H9 (cell line): Measurements from ENCODE around the gene IL9. TPM values are rescaled to one million over a fixed set of nuclear protein-coding genes. Genes with fewer than 3 reads are reported as not detected.

Source experiments
- DNase-seq: peaks from one replicate; pipeline ENCODE4 v3.0.0-alpha.2; 2017
- H2AFZ ChIP-seq: one replicate; pipeline ENCODE4 v1.6.1; 2013; ENCODE audit warnings: mild to moderate bottlenecking, low read length, control low read depth, moderate library complexity
- H2AK5ac ChIP-seq: 2 replicates; pipeline ENCODE4 v1.6.1; 2013; ENCODE audit warnings: low read length, control low read depth, mixed read lengths; ENCODE audit not compliant: insufficient read length
- H2BK120ac ChIP-seq: one replicate; pipeline ENCODE4 v1.6.1; 2013; ENCODE audit warnings: low read depth, mild to moderate bottlenecking, low read length, control low read depth, inconsistent platforms; ENCODE audit not compliant: poor library complexity, severe bottlenecking
- H2BK12ac ChIP-seq: 2 replicates; pipeline ENCODE4 v1.6.1; 2013; ENCODE audit warnings: low read length, control low read depth, mixed read lengths, low read depth; ENCODE audit not compliant: insufficient read length
- H2BK15ac ChIP-seq: 2 replicates; pipeline ENCODE4 v1.6.1; 2013; ENCODE audit warnings: low read depth, low read length, control low read depth
- H2BK20ac ChIP-seq: one replicate; pipeline ENCODE4 v1.6.1; 2013; ENCODE audit warnings: low read depth, mild to moderate bottlenecking, low read length, control low read depth, inconsistent platforms; ENCODE audit not compliant: poor library complexity, severe bottlenecking
- H2BK5ac ChIP-seq: 2 replicates; pipeline ENCODE4 v1.6.1; 2013; ENCODE audit warnings: low read length, control low read depth, mixed read lengths; ENCODE audit not compliant: insufficient read length
- H3K14ac ChIP-seq: 2 replicates; pipeline ENCODE4 v1.6.1; 2013; ENCODE audit warnings: low read length, control low read depth; ENCODE audit not compliant: insufficient read depth
- H3K18ac ChIP-seq: 2 replicates; pipeline ENCODE4 v1.6.1; 2013; ENCODE audit warnings: low read depth, mild to moderate bottlenecking, mixed read lengths, low read length, control low read depth; ENCODE audit not compliant: insufficient read length
- H3K23ac ChIP-seq: 2 replicates; pipeline ENCODE4 v1.6.1; 2013; ENCODE audit warnings: low read length, control low read depth, mixed read lengths, low read depth; ENCODE audit not compliant: insufficient read length
- H3K23me2 ChIP-seq: 2 replicates; pipeline ENCODE4 v1.6.1; 2013; ENCODE audit warnings: low read depth, mild to moderate bottlenecking, mixed read lengths, low read length, control low read depth; ENCODE audit not compliant: insufficient read length, poor library complexity, severe bottlenecking
- H3K27ac ChIP-seq: 2 replicates; pipeline ENCODE4 v1.5.1; 2013; ENCODE audit warnings: low read length, control low read depth, mixed read lengths, low read depth; ENCODE audit not compliant: insufficient read length
- H3K27me3 ChIP-seq: 2 replicates; pipeline ENCODE4 v1.6.1; 2013; ENCODE audit warnings: low read length, control low read depth, inconsistent platforms; ENCODE audit not compliant: insufficient read depth
- H3K4ac ChIP-seq: 2 replicates; pipeline ENCODE4 v1.6.1; 2013; ENCODE audit warnings: low read depth, mild to moderate bottlenecking, control low read depth, inconsistent platforms, low read length, moderate library complexity
- H3K4me1 ChIP-seq: 2 replicates; pipeline ENCODE4 v1.6.1; 2013; ENCODE audit warnings: low read length, control low read depth, inconsistent platforms; ENCODE audit not compliant: insufficient read depth
- H3K4me2 ChIP-seq: 2 replicates; pipeline ENCODE4 v1.6.1; 2013; ENCODE audit warnings: low read length, control low read depth, mixed read lengths; ENCODE audit not compliant: insufficient read length, insufficient read depth
- H3K56ac ChIP-seq: 2 replicates; pipeline ENCODE4 v1.6.1; 2013; ENCODE audit warnings: low read depth, mild to moderate bottlenecking, mixed read lengths, low read length, control low read depth; ENCODE audit not compliant: insufficient read length
- H3K79me1 ChIP-seq: 2 replicates; pipeline ENCODE4 v1.6.1; 2013; ENCODE audit warnings: low read depth, mild to moderate bottlenecking, moderate library complexity, low read length, control low read depth, inconsistent platforms; ENCODE audit not compliant: insufficient read depth, poor library complexity, severe bottlenecking
- H3K79me2 ChIP-seq: 2 replicates; pipeline ENCODE4 v1.6.1; 2013; ENCODE audit warnings: low read length, control low read depth, inconsistent platforms; ENCODE audit not compliant: insufficient read depth
- H3K9ac ChIP-seq: 2 replicates; pipeline ENCODE4 v1.6.1; 2013; ENCODE audit warnings: low read length, control low read depth, mixed read lengths; ENCODE audit not compliant: insufficient read length; ENCODE audit errors: extremely low read depth
- H3K9me3 ChIP-seq: one replicate; pipeline ENCODE4 v1.6.1; 2013; ENCODE audit warnings: low read depth, low read length, inconsistent platforms; ENCODE audit not compliant: control insufficient read depth
- H3T11ph ChIP-seq: one replicate; pipeline ENCODE4 v1.6.1; 2013; ENCODE audit warnings: mild to moderate bottlenecking, low read length, control low read depth, inconsistent platforms
- H4K20me1 ChIP-seq: one replicate; pipeline ENCODE4 v1.6.1; 2013; ENCODE audit not compliant: control insufficient read depth, insufficient read length, insufficient read depth
- H4K5ac ChIP-seq: 2 replicates; pipeline ENCODE4 v1.6.1; 2013; ENCODE audit warnings: low read depth, mild to moderate bottlenecking, mixed read lengths, low read length, control low read depth; ENCODE audit not compliant: insufficient read length
- H4K8ac ChIP-seq: replicated peaks from 2 replicates; pipeline ENCODE4 v1.6.1; 2013; ENCODE audit warnings: low read length, control low read depth, mixed read lengths, low read depth; ENCODE audit not compliant: insufficient read length
- H4K91ac ChIP-seq: 2 replicates; pipeline ENCODE4 v1.6.1; 2013; ENCODE audit warnings: low read depth, mild to moderate bottlenecking, moderate library complexity, mixed read lengths, low read length, control low read depth; ENCODE audit not compliant: insufficient read length
- H3K27ac Mint-ChIP-seq, 3 experiments: 2 replicates in 2 of 3; 3 replicates in 1 of 3; pipeline ENCODE4 v1.8.0; 2020 to 2021; ENCODE audit warnings: mixed read lengths in 3 of 3, mild to moderate bottlenecking in 1 of 3, moderate library complexity in 1 of 3
- H3K27me3 Mint-ChIP-seq: 2 replicates; pipeline ENCODE4 v1.8.0; 2021; ENCODE audit warnings: low read depth, mild to moderate bottlenecking, moderate library complexity, mixed read lengths
- H3K36me3 Mint-ChIP-seq, 3 experiments: 2 replicates in 2 of 3; 3 replicates in 1 of 3; pipeline ENCODE4 v1.8.0; 2020 to 2021; ENCODE audit warnings: low read depth in 3 of 3, mixed read lengths in 3 of 3; ENCODE audit not compliant: insufficient read depth in 1 of 3
- H3K4me1 Mint-ChIP-seq, 2 experiments: 2 replicates each; pipeline ENCODE4 v1.8.0; 2020; ENCODE audit warnings: mixed read lengths in 2 of 2
- H3K4me3 Mint-ChIP-seq, 2 experiments: 2 replicates in 1 of 2; 3 replicates in 1 of 2; pipeline ENCODE4 v1.8.0; 2020 to 2021; ENCODE audit warnings: mild to moderate bottlenecking in 2 of 2, mixed read lengths in 2 of 2, moderate library complexity in 1 of 2
- H3K9me3 Mint-ChIP-seq, 2 experiments: 2 replicates in 1 of 2; 3 replicates in 1 of 2; pipeline ENCODE4 v1.8.0; 2020; ENCODE audit warnings: mild to moderate bottlenecking in 2 of 2, mixed read lengths in 2 of 2, moderate library complexity in 1 of 2
- WGBS: extraction: QIAGEN DNeasy Blood & Tissue Kit; methylation state at CpG from one replicate; pipeline ENCODE4 v1.1.7; 2013; ENCODE audit warnings: missing lambda C conversion rate, low lambda C conversion rate, mixed read lengths; ENCODE audit not compliant: insufficient read length; ENCODE audit errors: extremely low coverage; 5-methylcytosine and 5-hydroxymethylcytosine counted together
- total RNA-seq: library from RNA; stranded (reverse); gene quantifications from 2 replicates; pipeline ENCODE4 v1.2.1, GENCODE V29; 2021
- TF ChIP-seq, protein P1 (sequence below): fragments of 200-600 bp; sonication (generic); conservative IDR thresholded peaks from 3 replicates; pipeline ENCODE4 v1.8.0; 2021; ENCODE audit warnings: antibody characterized with exemption, mild to moderate bottlenecking

IL9 gene
- total RNA-seq, 1 experiment from 2014 or later: not detected

DNA sequence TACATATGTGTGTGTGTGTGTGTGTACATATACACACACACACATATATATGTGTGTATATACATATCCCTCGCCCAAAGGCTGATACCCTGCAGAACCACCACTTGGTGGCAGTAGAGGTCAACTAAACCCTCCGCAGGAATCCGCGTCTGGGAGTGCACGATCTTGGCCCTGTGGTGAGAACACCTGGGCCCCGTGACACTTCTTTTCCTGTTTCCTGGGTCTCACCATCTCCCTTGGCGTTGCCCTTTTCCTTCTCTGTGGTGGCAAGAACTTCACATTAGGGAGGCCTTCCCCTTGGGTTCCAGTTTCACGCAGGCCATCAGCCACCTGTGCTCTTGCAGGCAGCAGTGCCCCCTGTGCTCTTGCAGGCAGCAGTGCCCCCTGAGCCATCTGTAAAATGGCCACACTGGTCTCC lies 8.2 kb downstream of the IL9 start:
- DNase-seq: peak; percentile 80
- H3K4me3 Mint-ChIP-seq: peak overlapping the region in 1 of 2 experiments; percentile 65; a peak in 2 of 5 replicates
- no peak overlapping the region for H2AFZ ChIP-seq

More for the DNA sequence above, 8.2 kb downstream of the IL9 start:
- no peak overlapping the region for H3K27ac Mint-ChIP-seq
- no peak overlapping the region for H3K23ac ChIP-seq
- no peak overlapping the region for H4K8ac ChIP-seq
- H3K36me3 Mint-ChIP-seq: no peaks in the 10 kb centered on the region
- no peak overlapping the region for H2BK15ac ChIP-seq
- H3K27me3 ChIP-seq: peaks cover 2% of the 10 kb centered on the region; the same call in 1 of the 2 replicates
- H2BK5ac ChIP-seq: no peak overlapping the region
- no peak overlapping the region for H3K56ac ChIP-seq
- no peaks in the 10 kb centered on the region for H4K20me1 ChIP-seq
- no peak overlapping the region for H3K14ac ChIP-seq
- TF ChIP-seq, protein P1, sequence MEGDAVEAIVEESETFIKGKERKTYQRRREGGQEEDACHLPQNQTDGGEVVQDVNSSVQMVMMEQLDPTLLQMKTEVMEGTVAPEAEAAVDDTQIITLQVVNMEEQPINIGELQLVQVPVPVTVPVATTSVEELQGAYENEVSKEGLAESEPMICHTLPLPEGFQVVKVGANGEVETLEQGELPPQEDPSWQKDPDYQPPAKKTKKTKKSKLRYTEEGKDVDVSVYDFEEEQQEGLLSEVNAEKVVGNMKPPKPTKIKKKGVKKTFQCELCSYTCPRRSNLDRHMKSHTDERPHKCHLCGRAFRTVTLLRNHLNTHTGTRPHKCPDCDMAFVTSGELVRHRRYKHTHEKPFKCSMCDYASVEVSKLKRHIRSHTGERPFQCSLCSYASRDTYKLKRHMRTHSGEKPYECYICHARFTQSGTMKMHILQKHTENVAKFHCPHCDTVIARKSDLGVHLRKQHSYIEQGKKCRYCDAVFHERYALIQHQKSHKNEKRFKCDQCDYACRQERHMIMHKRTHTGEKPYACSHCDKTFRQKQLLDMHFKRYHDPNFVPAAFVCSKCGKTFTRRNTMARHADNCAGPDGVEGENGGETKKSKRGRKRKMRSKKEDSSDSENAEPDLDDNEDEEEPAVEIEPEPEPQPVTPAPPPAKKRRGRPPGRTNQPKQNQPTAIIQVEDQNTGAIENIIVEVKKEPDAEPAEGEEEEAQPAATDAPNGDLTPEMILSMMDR: peak; percentile 89
- peaks cover 51% of the 10 kb centered on the region for H3K27me3 Mint-ChIP-seq
- no peaks in the 10 kb centered on the region for H3K9me3 Mint-ChIP-seq
- no peak overlapping the region for H3K9ac ChIP-seq
- H3K4ac ChIP-seq: no peak overlapping the region
- peaks cover 14% of the 10 kb centered on the region in 2 experiments for H3K4me1 Mint-ChIP-seq
- WGBS: no CpG with 5 or more reads among the region's 8 CpGs
- peaks cover 4% of the 10 kb centered on the region for H3K23me2 ChIP-seq
- no peak overlapping the region for H4K91ac ChIP-seq
- no peak overlapping the region for H2BK20ac ChIP-seq
- H2BK12ac ChIP-seq: no peak overlapping the region
- H3K79me2 ChIP-seq: no peaks in the 10 kb centered on the region
- peak overlapping the region; percentile 43 for H3K4me2 ChIP-seq
- no peak overlapping the region for H3K27ac ChIP-seq
- H2BK120ac ChIP-seq: no peak overlapping the region
- H3T11ph ChIP-seq: no peak overlapping the region
- no peak overlapping the region for H3K18ac ChIP-seq
- H3K9me3 ChIP-seq: no peaks in the 10 kb centered on the region
- H4K5ac ChIP-seq: no peak overlapping the region
- no peaks in the 10 kb centered on the region for H3K4me1 ChIP-seq
- H3K79me1 ChIP-seq: no peaks in the 10 kb centered on the region
- no peak overlapping the region for H2AK5ac ChIP-seq
